ENCODE results near the gene ZNF407. TPM values are rescaled to one million over a fixed set of nuclear protein-coding genes. Genes with fewer than 3 reads are reported as not detected.

The ZNF407 gene
- polyA plus RNA-seq, 2 donors: 2.2 to 2.6 TPM

DNA sequence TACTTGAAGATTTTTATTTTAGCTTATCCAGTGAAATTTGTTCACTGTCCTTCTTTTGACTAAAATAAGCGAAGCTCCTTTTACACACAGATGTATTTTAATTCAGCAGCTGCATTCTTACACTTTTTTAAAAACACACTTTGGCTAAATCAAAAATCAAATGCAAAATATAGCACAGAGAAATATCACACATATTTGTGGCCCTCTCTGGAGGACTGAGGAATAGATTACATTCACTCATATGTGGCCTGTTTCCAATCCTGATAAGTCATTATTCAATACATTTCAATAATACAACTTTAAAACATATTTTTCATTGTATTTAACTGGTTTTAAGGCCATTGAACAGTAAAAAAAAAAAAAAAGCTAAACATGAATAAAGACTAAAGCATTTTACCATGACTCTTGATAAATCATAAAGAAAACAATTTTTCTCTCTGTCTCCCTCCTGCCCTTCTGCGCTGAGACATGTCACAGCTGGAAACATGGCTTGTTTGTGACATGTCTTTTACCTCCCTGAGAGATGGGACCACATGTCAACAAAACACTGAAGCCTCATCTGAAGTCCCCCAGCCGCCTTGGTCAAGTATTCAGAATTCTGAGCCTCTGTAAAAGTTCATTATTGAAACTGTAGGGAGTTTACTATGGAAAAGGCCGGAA, 221.0 kb downstream of the ZNF407 start:
- H3K9me3 ChIP-seq (ENCODE audit: control insufficient read depth in 2 of 2, insufficient read depth in 1 of 2, low read depth in 1 of 2, low read length in 1 of 2): no peaks in the 10 kb centered on the region
- no peaks in the 10 kb centered on the region for H3K4me1 ChIP-seq (ENCODE audit: control insufficient read depth in 2 of 2, insufficient read depth in 2 of 2, low read length in 1 of 2)
- H3K36me3 ChIP-seq (ENCODE audit: control insufficient read depth in 2 of 2, insufficient read depth in 2 of 2, low read length in 1 of 2): no peaks in the 10 kb centered on the region
- no peak overlapping the region for H3K27ac ChIP-seq (ENCODE audit: low read depth in 2 of 2, low read length in 1 of 2)
- no peaks in the 10 kb centered on the region for H3K27me3 ChIP-seq (ENCODE audit: control insufficient read depth in 1 of 2, insufficient read depth in 2 of 2, low read length in 2 of 2)
- WGBS, 2 donors: 96% methylated on average over 4 of the region's 4 CpGs
- H3K4me3 ChIP-seq (ENCODE audit: low read depth in 1 of 2, low read length in 2 of 2): no peak overlapping the region

DNA sequence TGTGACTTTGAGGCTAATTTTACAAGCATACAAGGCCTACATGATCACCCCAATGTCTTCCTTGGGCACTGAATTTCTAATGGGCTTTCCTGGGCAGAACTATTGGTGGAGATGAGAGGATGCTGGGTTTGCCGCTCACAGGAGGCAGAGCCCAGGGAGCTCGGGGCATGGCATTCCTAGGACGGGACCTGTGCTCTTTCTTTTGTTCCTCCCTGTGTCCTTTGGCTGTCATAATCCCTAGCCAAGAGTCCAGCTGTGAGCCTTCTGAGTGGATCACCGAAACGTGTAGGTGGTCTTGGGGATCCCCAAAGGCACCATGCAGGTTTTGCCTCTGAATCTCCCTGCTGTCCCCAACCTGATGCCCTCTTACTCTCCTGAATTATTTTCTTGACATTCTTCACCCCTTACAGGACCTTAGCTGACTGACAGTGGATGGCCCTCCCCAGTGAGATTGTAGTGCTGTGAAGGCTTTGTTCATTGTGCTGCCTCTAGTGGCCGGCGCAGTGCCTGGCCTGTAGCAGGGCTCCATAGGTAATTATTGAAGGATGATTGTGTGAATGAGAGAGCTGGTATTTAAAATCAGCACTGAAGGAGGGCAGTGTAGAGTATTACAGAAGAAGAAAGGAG, 221.9 kb downstream of the ZNF407 start:
- Histone ChIP-seq H3K9me3 (ENCODE audit: control insufficient read depth in 2 of 2, insufficient read depth in 1 of 2, low read depth in 1 of 2, low read length in 1 of 2) (no peaks in the 10 kb centered on the region), H3K27me3 (ENCODE audit: control insufficient read depth in 1 of 2, insufficient read depth in 2 of 2, low read length in 2 of 2) (no peaks in the 10 kb centered on the region), H3K4me1 (ENCODE audit: control insufficient read depth in 2 of 2, insufficient read depth in 2 of 2, low read length in 1 of 2) (no peaks in the 10 kb centered on the region), H3K4me3 (ENCODE audit: low read depth in 1 of 2, low read length in 2 of 2) (no peak overlapping the region), H3K36me3 (ENCODE audit: control insufficient read depth in 2 of 2, insufficient read depth in 2 of 2, low read length in 1 of 2) (no peaks in the 10 kb centered on the region), H3K27ac (ENCODE audit: low read depth in 2 of 2, low read length in 1 of 2) (no peak overlapping the region)
- 92 to 96% methylated on average over 7 of the region's 7 CpGs for WGBS, 2 donors

DNA sequence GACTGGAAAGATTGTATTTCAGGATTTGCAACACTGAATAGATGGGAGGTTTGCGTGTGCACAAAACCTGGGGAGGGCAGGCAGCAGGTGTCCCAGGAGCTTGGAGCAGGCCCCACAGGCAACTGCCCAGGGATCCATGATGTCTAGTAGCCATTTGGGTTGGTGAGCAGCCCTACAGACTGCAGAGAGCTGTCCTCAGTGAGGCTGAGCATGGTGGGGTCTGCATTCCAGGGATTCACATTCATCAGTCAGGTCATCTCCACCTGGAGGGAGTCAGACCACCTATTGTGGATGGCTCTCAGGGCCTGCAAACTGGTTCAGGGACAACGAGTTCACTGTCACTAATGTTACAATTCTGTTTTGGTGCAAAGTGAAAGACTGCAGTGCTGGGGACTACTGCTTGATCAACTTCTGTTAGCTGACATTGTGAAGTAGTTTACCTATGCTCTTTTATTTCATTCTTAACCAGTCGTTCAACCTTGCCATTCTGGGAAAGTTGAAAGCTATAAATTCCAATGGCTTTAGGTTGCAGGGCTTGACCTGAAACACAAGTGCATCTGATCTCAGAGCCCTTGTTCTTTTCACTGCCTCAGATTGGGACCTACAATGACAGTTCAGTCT, 222.6 kb downstream of the ZNF407 start:
- H3K27ac ChIP-seq (ENCODE audit: low read depth in 2 of 2, low read length in 1 of 2): no peak overlapping the region
- H3K36me3 ChIP-seq (ENCODE audit: control insufficient read depth in 2 of 2, insufficient read depth in 2 of 2, low read length in 1 of 2): no peaks in the 10 kb centered on the region
- no peaks in the 10 kb centered on the region for H3K4me1 ChIP-seq (ENCODE audit: control insufficient read depth in 2 of 2, insufficient read depth in 2 of 2, low read length in 1 of 2)
- WGBS, 2 donors: 93 to 98% methylated on average over 3 of the region's 3 CpGs
- no peaks in the 10 kb centered on the region for H3K9me3 ChIP-seq (ENCODE audit: control insufficient read depth in 2 of 2, insufficient read depth in 1 of 2, low read depth in 1 of 2, low read length in 1 of 2)
- H3K27me3 ChIP-seq (ENCODE audit: control insufficient read depth in 1 of 2, insufficient read depth in 2 of 2, low read length in 2 of 2): no peaks in the 10 kb centered on the region
- H3K4me3 ChIP-seq (ENCODE audit: low read depth in 1 of 2, low read length in 2 of 2): no peak overlapping the region

DNA sequence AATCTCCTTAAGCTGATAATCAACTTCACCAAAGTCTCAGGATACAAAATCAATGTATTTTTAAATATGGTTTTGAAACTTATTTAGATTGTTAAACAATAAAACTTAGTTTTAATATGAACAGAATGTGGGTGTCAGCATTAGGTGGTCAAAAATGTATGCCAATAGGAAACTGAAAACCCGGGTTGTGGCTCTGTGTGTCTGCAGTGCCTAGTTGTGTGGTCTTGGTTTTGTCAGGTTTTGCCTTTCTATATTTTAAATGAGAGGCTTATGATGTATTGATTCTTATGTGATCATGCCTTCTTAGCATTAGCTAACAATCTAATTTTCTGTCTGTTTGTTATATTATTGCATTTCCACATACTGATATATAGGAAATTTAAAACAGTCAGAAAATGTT, 227.8 kb downstream of the ZNF407 start:
- Histone ChIP-seq H3K4me3 (ENCODE audit: low read depth in 1 of 2, low read length in 2 of 2) (no peak overlapping the region), H3K36me3 (ENCODE audit: control insufficient read depth in 2 of 2, insufficient read depth in 2 of 2, low read length in 1 of 2) (no peaks in the 10 kb centered on the region), H3K4me1 (ENCODE audit: control insufficient read depth in 2 of 2, insufficient read depth in 2 of 2, low read length in 1 of 2) (no peaks in the 10 kb centered on the region), H3K27me3 (ENCODE audit: control insufficient read depth in 1 of 2, insufficient read depth in 2 of 2, low read length in 2 of 2) (no peaks in the 10 kb centered on the region), H3K27ac (ENCODE audit: low read depth in 2 of 2, low read length in 1 of 2) (no peak overlapping the region), H3K9me3 (ENCODE audit: control insufficient read depth in 2 of 2, insufficient read depth in 1 of 2, low read depth in 1 of 2, low read length in 1 of 2) (no peaks in the 10 kb centered on the region)
- 89 to 96% methylated on average over 1 of the region's 1 CpG for WGBS, 2 donors

DNA sequence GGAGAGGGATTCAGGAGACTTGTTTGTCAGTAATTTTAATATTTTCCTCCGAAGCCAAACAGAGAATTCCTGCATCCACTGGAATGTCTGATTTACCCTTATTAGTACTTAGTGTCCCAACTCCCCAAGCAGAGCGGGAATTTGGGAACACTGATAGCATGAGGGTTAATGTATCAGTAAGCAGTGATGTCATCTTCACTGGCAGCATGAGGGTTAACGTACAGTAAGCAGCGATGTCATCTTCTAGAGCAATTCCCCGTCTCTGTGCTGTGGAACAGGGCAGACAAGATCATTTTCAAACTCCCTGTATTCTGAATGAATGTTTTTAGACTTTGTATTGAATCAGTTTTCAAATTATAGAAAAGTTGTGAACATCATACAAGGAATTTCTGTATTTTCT, 228.9 kb downstream of the ZNF407 start:
- Histone ChIP-seq H3K27me3 (ENCODE audit: control insufficient read depth in 1 of 2, insufficient read depth in 2 of 2, low read length in 2 of 2) (no peaks in the 10 kb centered on the region), H3K27ac (ENCODE audit: low read depth in 2 of 2, low read length in 1 of 2) (no peak overlapping the region)
- WGBS, 2 donors: 84 to 86% methylated on average over 5 of the region's 5 CpGs

DNA sequence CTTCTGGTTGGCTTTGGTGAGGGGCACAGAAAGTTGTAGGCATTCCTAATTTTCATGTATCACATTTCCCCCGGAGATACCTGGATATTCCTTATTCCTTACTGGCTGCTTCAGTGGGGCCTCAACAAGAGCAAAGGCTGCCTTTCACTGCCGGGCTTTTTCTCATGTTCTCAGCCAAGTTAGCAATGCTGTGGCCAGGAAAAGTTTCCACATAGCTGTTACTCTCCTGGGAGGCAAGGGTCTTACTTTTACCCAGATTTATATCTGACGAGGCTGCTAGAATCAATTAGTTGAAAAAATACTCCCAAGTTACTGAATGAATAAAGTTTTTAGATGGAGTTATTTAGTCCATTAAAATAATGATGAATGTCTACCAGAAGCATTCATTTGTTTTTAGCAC, 230.5 kb downstream of the ZNF407 start:
- no peaks in the 10 kb centered on the region for H3K9me3 ChIP-seq (ENCODE audit: control insufficient read depth in 2 of 2, insufficient read depth in 1 of 2, low read depth in 1 of 2, low read length in 1 of 2)
- no peaks in the 10 kb centered on the region for H3K27me3 ChIP-seq (ENCODE audit: control insufficient read depth in 1 of 2, insufficient read depth in 2 of 2, low read length in 2 of 2)
- 72 to 84% methylated on average over 3 of the region's 3 CpGs for WGBS, 2 donors
- H3K27ac ChIP-seq (ENCODE audit: low read depth in 2 of 2, low read length in 1 of 2): no peak overlapping the region
- no peaks in the 10 kb centered on the region for H3K36me3 ChIP-seq (ENCODE audit: control insufficient read depth in 2 of 2, insufficient read depth in 2 of 2, low read length in 1 of 2)
- H3K4me1 ChIP-seq (ENCODE audit: control insufficient read depth in 2 of 2, insufficient read depth in 2 of 2, low read length in 1 of 2): no peaks in the 10 kb centered on the region
- H3K4me3 ChIP-seq (ENCODE audit: low read depth in 1 of 2, low read length in 2 of 2): no peak overlapping the region

More for the DNA sequence above, 228.9 kb downstream of the ZNF407 start:
- H3K9me3 ChIP-seq (ENCODE audit: control insufficient read depth in 2 of 2, insufficient read depth in 1 of 2, low read depth in 1 of 2, low read length in 1 of 2): no peaks in the 10 kb centered on the region
- no peaks in the 10 kb centered on the region for H3K4me1 ChIP-seq (ENCODE audit: control insufficient read depth in 2 of 2, insufficient read depth in 2 of 2, low read length in 1 of 2)
- no peaks in the 10 kb centered on the region for H3K36me3 ChIP-seq (ENCODE audit: control insufficient read depth in 2 of 2, insufficient read depth in 2 of 2, low read length in 1 of 2)
- H3K4me3 ChIP-seq (ENCODE audit: low read depth in 1 of 2, low read length in 2 of 2): no peak overlapping the region

DNA sequence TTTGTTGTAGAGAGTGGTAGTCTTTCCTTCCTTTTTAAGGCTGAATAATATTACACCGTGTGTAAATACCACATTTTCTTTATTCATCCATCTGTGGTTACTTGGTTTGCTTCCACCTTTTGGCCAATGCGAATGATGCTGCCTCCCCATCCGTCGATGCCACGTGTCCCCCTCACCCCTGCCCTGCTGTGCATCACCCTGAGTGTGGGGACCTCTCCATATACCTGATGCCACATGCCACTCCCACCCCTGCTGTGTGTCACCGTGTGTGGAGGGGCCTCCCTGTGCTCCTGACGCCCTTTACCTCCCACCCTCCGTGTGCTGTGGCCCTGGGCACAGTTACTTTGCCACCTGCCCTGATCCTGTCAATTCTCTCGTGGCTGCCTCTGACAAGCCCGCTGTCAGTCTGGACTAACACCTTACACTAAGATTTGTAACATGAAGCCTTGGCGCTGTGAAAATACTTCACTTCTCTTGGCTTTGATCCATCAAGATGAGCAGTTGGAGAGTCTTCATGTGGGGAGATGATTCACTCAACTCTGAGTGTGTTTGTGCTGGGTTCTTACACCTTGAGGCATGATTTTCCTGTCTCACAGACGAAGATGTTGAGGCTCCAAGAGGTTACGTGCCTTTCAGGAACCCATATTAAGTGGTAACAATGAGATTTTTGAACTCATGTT, 234.0 kb downstream of the ZNF407 start:
- Histone ChIP-seq H3K27ac (ENCODE audit: low read depth in 2 of 2, low read length in 1 of 2) (no peak overlapping the region), H3K36me3 (ENCODE audit: control insufficient read depth in 2 of 2, insufficient read depth in 2 of 2, low read length in 1 of 2) (no peaks in the 10 kb centered on the region), H3K27me3 (ENCODE audit: control insufficient read depth in 1 of 2, insufficient read depth in 2 of 2, low read length in 2 of 2) (no peaks in the 10 kb centered on the region), H3K9me3 (ENCODE audit: control insufficient read depth in 2 of 2, insufficient read depth in 1 of 2, low read depth in 1 of 2, low read length in 1 of 2) (no peaks in the 10 kb centered on the region), H3K4me1 (ENCODE audit: control insufficient read depth in 2 of 2, insufficient read depth in 2 of 2, low read length in 1 of 2) (no peaks in the 10 kb centered on the region), H3K4me3 (ENCODE audit: low read depth in 1 of 2, low read length in 2 of 2) (no peak overlapping the region)
- WGBS, 2 donors: 90 to 91% methylated on average over 13 of the region's 13 CpGs

DNA sequence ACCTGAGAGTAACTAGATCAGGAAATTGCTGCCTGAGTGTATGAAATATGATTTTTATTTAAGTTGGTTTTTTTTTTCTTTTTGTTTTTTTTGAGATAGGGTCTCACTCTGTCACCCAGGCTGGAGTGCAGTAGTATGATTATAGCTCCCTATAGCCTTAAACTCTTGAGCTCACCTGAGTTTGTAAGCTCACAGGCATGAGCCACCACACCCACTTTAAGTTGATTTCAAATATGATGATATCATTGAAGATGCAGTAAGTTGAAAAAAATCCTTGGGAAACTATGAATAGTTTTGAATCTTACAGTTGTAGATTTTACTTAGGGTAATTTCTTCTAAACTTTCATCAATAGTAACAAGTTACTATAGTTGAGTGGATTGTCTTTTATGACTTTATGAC, 234.7 kb downstream of the ZNF407 start:
- Histone ChIP-seq H3K27ac (ENCODE audit: low read depth in 2 of 2, low read length in 1 of 2) (no peak overlapping the region), H3K36me3 (ENCODE audit: control insufficient read depth in 2 of 2, insufficient read depth in 2 of 2, low read length in 1 of 2) (no peaks in the 10 kb centered on the region), H3K4me3 (ENCODE audit: low read depth in 1 of 2, low read length in 2 of 2) (no peak overlapping the region), H3K27me3 (ENCODE audit: control insufficient read depth in 1 of 2, insufficient read depth in 2 of 2, low read length in 2 of 2) (no peaks in the 10 kb centered on the region), H3K4me1 (ENCODE audit: control insufficient read depth in 2 of 2, insufficient read depth in 2 of 2, low read length in 1 of 2) (no peaks in the 10 kb centered on the region), H3K9me3 (ENCODE audit: control insufficient read depth in 2 of 2, insufficient read depth in 1 of 2, low read depth in 1 of 2, low read length in 1 of 2) (no peaks in the 10 kb centered on the region)

DNA sequence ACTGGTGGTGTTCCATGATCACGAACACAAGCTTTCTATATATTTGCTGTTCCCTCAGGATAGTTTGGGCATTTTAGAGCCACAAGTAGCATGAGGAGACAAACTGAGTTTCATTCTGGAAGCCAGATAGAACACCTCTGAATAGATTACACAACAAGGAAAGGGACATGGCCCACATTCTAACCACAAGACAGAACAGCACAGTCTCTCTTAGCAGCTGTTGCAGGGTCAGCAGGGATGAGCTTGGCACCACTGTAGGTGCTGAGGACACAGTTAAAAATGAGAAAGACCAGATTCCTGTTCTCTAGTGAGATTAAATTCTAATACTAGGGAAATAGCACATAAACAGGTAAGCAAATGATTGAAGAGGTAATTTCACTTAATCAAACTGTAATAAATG, 235.3 kb downstream of the ZNF407 start:
- WGBS, 2 donors: 97 to 100% methylated on average over 1 of the region's 1 CpG
- H3K27ac ChIP-seq (ENCODE audit: low read depth in 2 of 2, low read length in 1 of 2): no peak overlapping the region

More for the DNA sequence above, 235.3 kb downstream of the ZNF407 start:
- Histone ChIP-seq H3K36me3 (ENCODE audit: control insufficient read depth in 2 of 2, insufficient read depth in 2 of 2, low read length in 1 of 2) (no peaks in the 10 kb centered on the region), H3K27me3 (ENCODE audit: control insufficient read depth in 1 of 2, insufficient read depth in 2 of 2, low read length in 2 of 2) (no peaks in the 10 kb centered on the region), H3K4me1 (ENCODE audit: control insufficient read depth in 2 of 2, insufficient read depth in 2 of 2, low read length in 1 of 2) (no peaks in the 10 kb centered on the region), H3K9me3 (ENCODE audit: control insufficient read depth in 2 of 2, insufficient read depth in 1 of 2, low read depth in 1 of 2, low read length in 1 of 2) (no peaks in the 10 kb centered on the region), H3K4me3 (ENCODE audit: low read depth in 1 of 2, low read length in 2 of 2) (no peak overlapping the region)
